Fibroblast of lung (primary cell): ENCODE results near the gene LYSMD2. TPM values are rescaled to one million over a fixed set of nuclear protein-coding genes. Genes with fewer than 3 reads are reported as not detected.

ENCODE experiments used
- DNase-seq, 2 donors: peaks; one replicate each; pipeline versions ENCODE4 v3.0.0 to v3.0.0-alpha.2; 2010; ENCODE audit warnings: low read depth in 2 of 2
- H2AFZ ChIP-seq: 2 replicates; pipeline ENCODE4 v1.5.1; 2012; ENCODE audit warnings: low read length, control low read depth, inconsistent platforms
- H3K27ac ChIP-seq: 2 replicates; pipeline ENCODE4 v1.5.1; 2011; ENCODE audit warnings: low read length, control low read depth; ENCODE audit not compliant: insufficient read depth
- H3K27me3 ChIP-seq: 2 replicates; pipeline ENCODE4 v1.5.1; 2011; ENCODE audit warnings: mild to moderate bottlenecking, low read length; ENCODE audit not compliant: control insufficient read depth, insufficient read depth
- H3K36me3 ChIP-seq: 2 replicates; pipeline ENCODE4 v1.5.1; 2011; ENCODE audit warnings: low read length; ENCODE audit not compliant: control insufficient read depth, insufficient read depth
- H3K4me1 ChIP-seq: 2 replicates; pipeline ENCODE4 v1.5.1; 2011; ENCODE audit warnings: low read length; ENCODE audit not compliant: control insufficient read depth, insufficient read depth; ENCODE audit errors: extremely low read depth
- H3K4me2 ChIP-seq: 2 replicates; pipeline ENCODE4 v1.5.1; 2011; ENCODE audit warnings: low read length, control low read depth; ENCODE audit not compliant: insufficient read depth; ENCODE audit errors: extremely low read depth
- H3K4me3 ChIP-seq, 4 experiments: fragments of 200-600 bp in 1 of 4; sonication (generic) in 1 of 4; replicated peaks in 1 of 4; 2 replicates each; pipeline ENCODE4 v1.5.1; 2011 to 2016; ENCODE audit warnings: low read length in 4 of 4, low read depth in 3 of 4, mild to moderate bottlenecking in 3 of 4, control low read depth in 2 of 4, inconsistent platforms in 1 of 4, mixed read lengths in 1 of 4; ENCODE audit not compliant: insufficient read depth in 1 of 4; ENCODE audit errors: control extremely low read depth in 1 of 4
- H3K79me2 ChIP-seq: 2 replicates; pipeline ENCODE4 v1.5.1; 2012; ENCODE audit warnings: mild to moderate bottlenecking, low read length, inconsistent platforms; ENCODE audit not compliant: control insufficient read depth, insufficient read depth
- H3K9ac ChIP-seq: 2 replicates; pipeline ENCODE4 v1.5.1; 2011; ENCODE audit warnings: mild to moderate bottlenecking, low read length, control low read depth; ENCODE audit not compliant: insufficient read depth
- H3K9me3 ChIP-seq: 2 replicates; pipeline ENCODE4 v1.5.1; 2012; ENCODE audit warnings: low read depth, low read length; ENCODE audit not compliant: control insufficient read depth, insufficient read depth
- H4K20me1 ChIP-seq: 2 replicates; pipeline ENCODE4 v1.5.1; 2011; ENCODE audit warnings: low read length; ENCODE audit not compliant: control insufficient read depth, insufficient read depth; ENCODE audit errors: extremely low read depth
- EZH2 ChIP-seq: IDR thresholded peaks from 2 replicates; pipeline ENCODE4 v1.5.1; 2012; ENCODE audit warnings: low read length, control low read depth, mild to moderate bottlenecking; ENCODE audit errors: missing control alignments
- polyA plus RNA-seq, 2 donors: library from polyadenylated mRNA; depleted of rRNA in 1 of 2; stranded (reverse) in 1 of 2; unstranded in 1 of 2; fragments of >200 nt; gene quantifications; 2 replicates each; pipeline ENCODE4 v1.2.1, GENCODE V29; 2011 to 2012; ENCODE audit warnings: missing spikeins in 1 of 2
- total RNA-seq: library from RNA; depleted of rRNA; stranded (reverse); fragments of >200 nt; gene quantifications from 2 replicates; pipeline ENCODE4 v1.2.1, GENCODE V29; 2014
- TF ChIP-seq, protein P1 (sequence below), 2 donors: IDR thresholded peaks in 1 of 2; conservative IDR thresholded peaks in 1 of 2; 1 replicate in 1 of 2; 2 replicates in 1 of 2; pipeline ENCODE4 v1.5.1; 2011 to 2012; ENCODE audit warnings: low read length in 2 of 2, control low read depth in 1 of 2, inconsistent platforms in 1 of 2, low read depth in 1 of 2, mild to moderate bottlenecking in 1 of 2

LYSMD2 gene
- total and polyA plus RNA-seq, 2 donors (not counting 1 experiment from before 2014, with no cell fraction given) = 7.8 to 10.1 TPM

DNA sequence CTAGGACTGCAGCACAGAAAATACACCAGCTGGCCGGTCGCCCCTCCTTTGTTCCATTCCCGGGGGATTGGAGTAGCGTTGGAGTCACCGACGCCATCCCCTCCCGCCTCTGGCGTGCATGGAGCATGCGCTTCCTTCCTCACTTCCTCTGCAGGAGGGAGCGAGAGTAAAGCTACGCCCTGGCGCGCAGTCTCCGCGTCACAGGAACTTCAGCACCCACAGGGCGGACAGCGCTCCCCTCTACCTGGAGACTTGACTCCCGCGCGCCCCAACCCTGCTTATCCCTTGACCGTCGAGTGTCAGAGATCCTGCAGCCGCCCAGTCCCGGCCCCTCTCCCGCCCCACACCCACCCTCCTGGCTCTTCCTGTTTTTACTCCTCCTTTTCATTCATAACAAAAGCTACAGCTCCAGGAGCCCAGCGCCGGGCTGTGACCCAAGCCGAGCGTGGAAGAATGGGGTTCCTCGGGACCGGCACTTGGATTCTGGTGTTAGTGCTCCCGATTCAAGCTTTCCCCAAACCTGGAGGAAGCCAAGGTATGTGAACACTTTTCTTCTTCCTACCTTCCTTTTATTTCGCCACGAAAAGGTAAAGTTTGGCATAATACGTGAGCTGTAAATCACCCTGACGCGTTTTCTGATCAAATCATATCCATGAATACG, 56.0 kb downstream of the LYSMD2 start, which contains the start of gene SCG3:
Gene SCG3, plus strand, starts transcription at position 201 of the 661 bp plus-strand sequence. Its CDS starts 253 bp downstream, at position 454.
- Histone ChIP-seq H3K9me3 (no peaks in the 10 kb centered on the region), H3K27me3 (no peaks in the 10 kb centered on the region), H3K36me3 (no peaks in the 10 kb centered on the region), H3K27ac (no peak within 1 kb of the TSS), H3K4me1 (no peaks in the 10 kb centered on the region), H4K20me1 (no peaks in the 10 kb centered on the region), H3K79me2 (no peaks in the 10 kb centered on the region), H3K9ac (no peak within 1 kb of the TSS), H2AFZ (no peak within 1 kb of the TSS), H3K4me3 (no peak within 1 kb of the TSS), H3K4me2 (no peak within 1 kb of the TSS)
- TF ChIP-seq EZH2 = no peak
- TF ChIP-seq, protein P1, sequence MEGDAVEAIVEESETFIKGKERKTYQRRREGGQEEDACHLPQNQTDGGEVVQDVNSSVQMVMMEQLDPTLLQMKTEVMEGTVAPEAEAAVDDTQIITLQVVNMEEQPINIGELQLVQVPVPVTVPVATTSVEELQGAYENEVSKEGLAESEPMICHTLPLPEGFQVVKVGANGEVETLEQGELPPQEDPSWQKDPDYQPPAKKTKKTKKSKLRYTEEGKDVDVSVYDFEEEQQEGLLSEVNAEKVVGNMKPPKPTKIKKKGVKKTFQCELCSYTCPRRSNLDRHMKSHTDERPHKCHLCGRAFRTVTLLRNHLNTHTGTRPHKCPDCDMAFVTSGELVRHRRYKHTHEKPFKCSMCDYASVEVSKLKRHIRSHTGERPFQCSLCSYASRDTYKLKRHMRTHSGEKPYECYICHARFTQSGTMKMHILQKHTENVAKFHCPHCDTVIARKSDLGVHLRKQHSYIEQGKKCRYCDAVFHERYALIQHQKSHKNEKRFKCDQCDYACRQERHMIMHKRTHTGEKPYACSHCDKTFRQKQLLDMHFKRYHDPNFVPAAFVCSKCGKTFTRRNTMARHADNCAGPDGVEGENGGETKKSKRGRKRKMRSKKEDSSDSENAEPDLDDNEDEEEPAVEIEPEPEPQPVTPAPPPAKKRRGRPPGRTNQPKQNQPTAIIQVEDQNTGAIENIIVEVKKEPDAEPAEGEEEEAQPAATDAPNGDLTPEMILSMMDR (conservative IDR thresholded peaks at IDR 0.05 in 1 of 2, IDR thresholded peaks at IDR 0.05 in 1 of 2; ENCODE audit: low read depth in 1 of 2, low read length in 2 of 2) = no peak
- DNase-seq = peak; percentile 66 to 68

DNA sequence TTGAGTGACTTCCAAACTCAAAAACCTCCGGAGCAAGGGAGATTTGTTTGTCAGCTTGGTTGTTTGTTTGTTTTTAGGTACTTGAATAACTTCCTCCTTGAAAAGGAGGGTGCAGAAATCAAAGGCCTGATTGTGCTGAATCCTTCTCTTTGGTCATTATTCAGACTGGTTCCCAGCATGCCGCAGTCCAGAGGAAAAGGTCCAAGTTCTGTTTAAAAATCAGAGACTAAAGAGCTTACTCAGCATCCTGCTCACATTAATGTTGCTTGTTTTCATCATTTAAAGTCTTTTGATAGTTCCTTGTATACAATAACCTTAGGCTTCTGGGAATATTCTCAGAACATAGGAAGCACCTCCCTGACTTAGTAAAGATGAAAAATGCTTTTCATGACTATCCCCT, 57.1 kb downstream of the LYSMD2 start:
- H3K4me1 ChIP-seq = no peaks in the 10 kb centered on the region
- no peak overlapping the region for H3K4me2 ChIP-seq
- no peaks in the 10 kb centered on the region for H3K27me3 ChIP-seq

DNA sequence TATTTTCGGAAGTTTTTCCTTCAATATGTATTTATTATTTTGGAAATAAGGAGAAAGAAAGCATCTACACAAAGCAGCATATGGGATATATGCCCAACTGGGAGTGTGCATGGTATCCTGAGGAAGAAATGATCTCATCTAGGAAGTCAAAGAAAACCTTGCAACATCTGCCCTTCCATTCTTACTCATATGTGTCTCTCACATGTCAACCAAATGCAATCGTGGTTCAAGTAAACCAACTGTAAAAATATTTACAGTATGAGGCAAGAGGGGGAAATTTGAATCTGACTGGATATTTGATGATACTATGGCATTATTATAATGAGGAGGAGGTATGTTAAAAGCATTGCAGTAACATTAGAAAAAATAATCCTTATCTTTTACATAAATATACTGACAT, 59.4 kb downstream of the LYSMD2 start:
- H4K20me1 ChIP-seq = no peaks in the 10 kb centered on the region
- H3K36me3 ChIP-seq = no peaks in the 10 kb centered on the region
- H3K4me2 ChIP-seq = no peak overlapping the region
- no peaks in the 10 kb centered on the region for H3K4me1 ChIP-seq
- DNase-seq = no peak
- H3K4me3 ChIP-seq = no peak overlapping the region
- H3K9ac ChIP-seq = no peak overlapping the region
- no peak overlapping the region for H2AFZ ChIP-seq
- TF ChIP-seq, protein P1 (conservative IDR thresholded peaks at IDR 0.05 in 1 of 2, IDR thresholded peaks at IDR 0.05 in 1 of 2; ENCODE audit: low read depth in 1 of 2, low read length in 2 of 2) = no peak
- TF ChIP-seq EZH2 = no peak
- H3K27ac ChIP-seq = no peak overlapping the region
- H3K27me3 ChIP-seq = no peaks in the 10 kb centered on the region
- H3K9me3 ChIP-seq = no peaks in the 10 kb centered on the region
- no peaks in the 10 kb centered on the region for H3K79me2 ChIP-seq

More for the DNA sequence above, 57.1 kb downstream of the LYSMD2 start:
- no peak overlapping the region for H3K27ac ChIP-seq
- no peaks in the 10 kb centered on the region for H3K9me3 ChIP-seq
- no peaks in the 10 kb centered on the region for H3K36me3 ChIP-seq
- no peaks in the 10 kb centered on the region for H4K20me1 ChIP-seq
- H3K79me2 ChIP-seq = no peaks in the 10 kb centered on the region
- TF ChIP-seq, protein P1 (conservative IDR thresholded peaks at IDR 0.05 in 1 of 2, IDR thresholded peaks at IDR 0.05 in 1 of 2; ENCODE audit: low read depth in 1 of 2, low read length in 2 of 2) = no peak
- TF ChIP-seq EZH2 = no peak
- H2AFZ ChIP-seq = no peak overlapping the region
- H3K4me3 ChIP-seq = no peak overlapping the region
- H3K9ac ChIP-seq = no peak overlapping the region
- DNase-seq = no peak
